ENCODE results near the gene ARHGAP5. TPM values are rescaled to one million over a fixed set of nuclear protein-coding genes. Genes with fewer than 3 reads are reported as not detected.
A peak's percentile ranks its signal among the peaks of the same experiment; 100 is the strongest.
"Not testable (repeated sequence)": the region's sequence is repeated elsewhere in the genome, so short reads cannot be mapped to it uniquely, and the experiment has no call there.

ARHGAP5 gene
- total and polyA plus RNA-seq, 5 experiments from 2014 or later, result 16.1 to 71.7 (median 32.1) TPM

- ATAC-seq (peak; percentile 82 to 91), DNase-seq (peak in 2 of 10 donors; percentile 41)
- H3K36me3 Mint-ChIP-seq, result peaks cover 0 to 3% (median 0%) of the 10 kb centered on the region in 3 donors
- H3K27me3 Mint-ChIP-seq, result no peaks in the 10 kb centered on the region
- peak overlapping the region in 9 of 10 donors; percentile 16 to 69 (median 35) for H3K4me3 Mint-ChIP-seq
- peak overlapping the region; percentile 72 to 90 (median 84) for H3K27ac Mint-ChIP-seq
- H3K4me1 Mint-ChIP-seq, result peaks cover 17 to 44% (median 42%) of the 10 kb centered on the region in 4 donors
- no peaks in the 10 kb centered on the region for H3K9me3 Mint-ChIP-seq
- POLR2A ChIA-PET, result no interaction called here
Observed at GRCh38 chr14:32102152-32102787, 25.2 kb downstream of the ARHGAP5 start.

- peak overlapping the region in 8 of 10 donors; percentile 72 to 89 (median 82) for H3K27ac Mint-ChIP-seq
- no peak for DNase-seq
- no peaks in the 10 kb centered on the region for H3K9me3 Mint-ChIP-seq
- H3K4me3 Mint-ChIP-seq, result peak overlapping the region in 1 of 10 donors; percentile 69
- H3K36me3 Mint-ChIP-seq, result peaks cover 0 to 3% (median 0%) of the 10 kb centered on the region in 3 donors
- no peak for ATAC-seq
- H3K27me3 Mint-ChIP-seq, result no peaks in the 10 kb centered on the region
- H3K4me1 Mint-ChIP-seq, result peaks cover 16 to 44% (median 39%) of the 10 kb centered on the region in 4 donors
- POLR2A ChIA-PET, result no interaction called here
Observed at GRCh38 chr14:32102968-32103367, 25.9 kb downstream of the ARHGAP5 start.

GRCh38 chr14:32104308-32104707, 27.2 kb downstream of the ARHGAP5 start:
- Mint-ChIP-seq H3K27me3 (no peaks in the 10 kb centered on the region), H3K4me1 (peaks cover 8 to 33% (median 31%) of the 10 kb centered on the region in 4 donors), H3K36me3 (peaks cover 0 to 3% (median 0%) of the 10 kb centered on the region in 3 donors), H3K9me3 (no peaks in the 10 kb centered on the region), H3K27ac (no peak overlapping the region), H3K4me3 (no peak overlapping the region)
- no peak for DNase-seq
- POLR2A ChIA-PET, result interaction anchor here (0.6 kb wide), 1 partner anchor 9 kb away, joined by 3 read pairs; no protein-coding TSS in a partner anchor
- ATAC-seq, result no peak

- DNase-seq (no peak), ATAC-seq (no peak)
- POLR2A ChIA-PET, result interaction anchor here (0.6 kb wide), 1 partner anchor 9 kb away, joined by 3 read pairs; no protein-coding TSS in a partner anchor
- Mint-ChIP-seq H3K9me3 (no peaks in the 10 kb centered on the region), H3K27ac (peak overlapping the region in 1 of 10 donors; percentile 75), H3K4me3 (no peak overlapping the region), H3K27me3 (no peaks in the 10 kb centered on the region), H3K4me1 (peaks cover 9 to 33% (median 31%) of the 10 kb centered on the region in 4 donors), H3K36me3 (peaks cover 0 to 3% (median 0%) of the 10 kb centered on the region in 3 donors)
Observed at GRCh38 chr14:32104803-32105202, 27.7 kb downstream of the ARHGAP5 start.

- no peak for DNase-seq
- peaks cover 0 to 8% (median 4%) of the 10 kb centered on the region in 3 donors for H3K36me3 Mint-ChIP-seq
- peaks cover 5 to 18% (median 12%) of the 10 kb centered on the region in 4 donors for H3K4me1 Mint-ChIP-seq
- H3K4me3 Mint-ChIP-seq, result no peak overlapping the region
- no peaks in the 10 kb centered on the region for H3K27me3 Mint-ChIP-seq
- POLR2A ChIA-PET, result no interaction called here
- no peak for ATAC-seq
- H3K27ac Mint-ChIP-seq, result no peak overlapping the region
- H3K9me3 Mint-ChIP-seq, result no peaks in the 10 kb centered on the region
Observed at GRCh38 chr14:32109676-32110547, 32.8 kb downstream of the ARHGAP5 start.

- no peak for ATAC-seq
- Mint-ChIP-seq H3K9me3 (no peaks in the 10 kb centered on the region), H3K4me3 (no peak overlapping the region), H3K4me1 (peaks cover 6 to 18% (median 12%) of the 10 kb centered on the region in 4 donors), H3K27ac (peak overlapping the region in 2 of 10 donors; percentile 4 to 6), H3K36me3 (peaks cover 0 to 11% (median 7%) of the 10 kb centered on the region in 3 donors), H3K27me3 (no peaks in the 10 kb centered on the region)
- POLR2A ChIA-PET, result no interaction called here
- no peak for DNase-seq
Observed at GRCh38 chr14:32110548-32110896, 33.4 kb downstream of the ARHGAP5 start.

- DNase-seq (no peak), ATAC-seq (no peak)
- Mint-ChIP-seq H3K36me3 (peaks cover 19 to 46% (median 39%) of the 10 kb centered on the region in 3 donors), H3K27ac (no peak overlapping the region), H3K4me3 (no peak overlapping the region), H3K4me1 (peaks cover 6 to 37% (median 19%) of the 10 kb centered on the region in 4 donors), H3K9me3 (peaks cover 0 to 8% (median 2%) of the 10 kb centered on the region in 9 donors), H3K27me3 (no peaks in the 10 kb centered on the region)
- POLR2A ChIA-PET, result interaction anchor here (0.6 kb wide), 1 partner anchor 167 kb away, joined by 3 read pairs; no protein-coding TSS in a partner anchor
Observed at GRCh38 chr14:32121536-32121935, 44.4 kb downstream of the ARHGAP5 start.

- Mint-ChIP-seq H3K9me3 (peaks cover 0 to 11% (median 4%) of the 10 kb centered on the region in 9 donors), H3K4me3 (no peak overlapping the region), H3K36me3 (peaks cover 21 to 44% (median 38%) of the 10 kb centered on the region in 3 donors), H3K4me1 (peaks cover 8 to 39% (median 22%) of the 10 kb centered on the region in 4 donors), H3K27me3 (no peaks in the 10 kb centered on the region), H3K27ac (no peak overlapping the region)
- POLR2A ChIA-PET, result no interaction called here
- DNase-seq (no peak), ATAC-seq (no peak)
Observed at GRCh38 chr14:32121948-32122347, 44.8 kb downstream of the ARHGAP5 start.

GRCh38 chr14:32126899-32127730, 50.0 kb downstream of the ARHGAP5 start:
- DNase-seq, H3K27me3 Mint-ChIP-seq, POLR2A ChIA-PET, ATAC-seq, H3K4me3 Mint-ChIP-seq: not testable (repeated sequence)
- peaks cover 0 to 23% (median 9%) of the 10 kb centered on the region in 9 donors for H3K9me3 Mint-ChIP-seq
- peak overlapping the region in 1 of 10 donors; percentile 36 for H3K27ac Mint-ChIP-seq
- H3K4me1 Mint-ChIP-seq, result peaks cover 12 to 37% (median 27%) of the 10 kb centered on the region in 4 donors
- H3K36me3 Mint-ChIP-seq, result peaks cover 27 to 68% (median 56%) of the 10 kb centered on the region in 3 donors

- DNase-seq, POLR2A ChIA-PET, H3K27me3 Mint-ChIP-seq, H3K4me3 Mint-ChIP-seq, H3K27ac Mint-ChIP-seq, ATAC-seq: not testable (repeated sequence)
- Mint-ChIP-seq H3K36me3 (peaks cover 22 to 66% (median 59%) of the 10 kb centered on the region in 3 donors), H3K9me3 (peaks cover 0 to 23% (median 9%) of the 10 kb centered on the region in 9 donors), H3K4me1 (peaks cover 10 to 37% (median 25%) of the 10 kb centered on the region in 4 donors)
Observed at GRCh38 chr14:32127731-32128654, 50.9 kb downstream of the ARHGAP5 start.

- Mint-ChIP-seq H3K27me3 (no peaks in the 10 kb centered on the region), H3K4me1 (peaks cover 13 to 31% (median 22%) of the 10 kb centered on the region in 4 donors), H3K9me3 (peaks cover 0 to 23% (median 9%) of the 10 kb centered on the region in 9 donors), H3K4me3 (no peak overlapping the region), H3K36me3 (peaks cover 18 to 66% (median 62%) of the 10 kb centered on the region in 3 donors), H3K27ac (peak overlapping the region in 3 of 10 donors; percentile 21 to 39 (median 29))
- POLR2A ChIA-PET, result no interaction called here
- DNase-seq (no peak), ATAC-seq (no peak)
Observed at GRCh38 chr14:32128703-32129102, 51.6 kb downstream of the ARHGAP5 start.

Measured in naive thymus-derived CD8-positive, alpha-beta T cell (primary cell).